ENCODE measurements around the gene OR52J3.

GRCh38 chr11:5042091-5042490, 4.2 kb upstream of the OR52J3 start:
- TF ChIP-seq CTCF (IDR thresholded peaks at IDR 0.05) (no peak), POLR2AphosphoS5 (IDR thresholded peaks at IDR 0.05) (no peak), EP300 (IDR thresholded peaks at IDR 0.05) (no peak), POLR2A (IDR thresholded peaks at IDR 0.05) (no peak)
